GM23338 (cell line): Measurements from ENCODE around the gene HOXA10. TPM values are rescaled to one million over a fixed set of nuclear protein-coding genes. Genes with fewer than 3 reads are reported as not detected.
A peak's percentile ranks its signal among the peaks of the same experiment; 100 is the strongest.

Source experiments
- ATAC-seq: fragments of 200-7000 bp; cut with Tn5 transposase; 3 replicates; pipeline ENCODE4 v1.9.1; 2020
- DNase-seq: peaks from one replicate; pipeline ENCODE4 v3.0.0-alpha.2; 2015; ENCODE audit warnings: low spot score
- H2AFZ ChIP-seq: fragments of 200-600 bp; sonication (generic); 2 replicates; pipeline ENCODE4 v1.8.0; 2016; ENCODE audit warnings: antibody characterized with exemption, mild to moderate bottlenecking, moderate library complexity
- H3F3A ChIP-seq: fragments of 200-600 bp; sonication (generic); replicated peaks from 2 replicates; pipeline ENCODE4 v1.8.0; 2017; ENCODE audit warnings: antibody characterized with exemption, mixed run types, low read depth
- H3K27ac ChIP-seq: fragments of 200-600 bp; sonication (generic); 2 replicates; pipeline ENCODE4 v1.6.1; 2016; ENCODE audit warnings: low read depth
- H3K27me3 ChIP-seq: fragments of 200-600 bp; sonication (generic); 2 replicates; pipeline ENCODE4 v1.8.0; 2016; ENCODE audit warnings: mild to moderate bottlenecking, mixed run types, moderate library complexity; ENCODE audit not compliant: insufficient read depth
- H3K36me3 ChIP-seq: fragments of 200-600 bp; sonication (generic); 2 replicates; pipeline ENCODE4 v1.8.0; 2016; ENCODE audit warnings: mild to moderate bottlenecking; ENCODE audit not compliant: insufficient read depth
- H3K4me1 ChIP-seq: fragments of 200-600 bp; sonication (generic); 2 replicates; pipeline ENCODE4 v1.8.0; 2016; ENCODE audit warnings: mild to moderate bottlenecking, moderate library complexity; ENCODE audit not compliant: insufficient read depth
- H3K4me2 ChIP-seq: fragments of 200-600 bp; sonication (generic); 2 replicates; pipeline ENCODE4 v1.7.1; 2017; ENCODE audit warnings: mixed run types
- H3K4me3 ChIP-seq: fragments of 200-600 bp; sonication (generic); 2 replicates; pipeline ENCODE4 v1.6.1; 2016; ENCODE audit warnings: mixed run types
- H3K79me2 ChIP-seq: fragments of 200-600 bp; sonication (generic); replicated peaks from 2 replicates; pipeline ENCODE4 v1.8.0; 2017; ENCODE audit warnings: mild to moderate bottlenecking; ENCODE audit not compliant: insufficient read depth
- H3K9me2 ChIP-seq: fragments of 200-600 bp; sonication (generic); 2 replicates; pipeline ENCODE4 v1.8.0; 2017; ENCODE audit not compliant: insufficient read depth
- H4K20me1 ChIP-seq: fragments of 200-600 bp; sonication (generic); replicated peaks from 2 replicates; pipeline ENCODE4 v1.8.0; 2017; ENCODE audit warnings: mild to moderate bottlenecking; ENCODE audit not compliant: insufficient read depth
- H3K27ac Mint-ChIP-seq: 2 replicates; pipeline ENCODE4 v1.8.0; 2020; ENCODE audit warnings: inconsistent platforms, mild to moderate bottlenecking, moderate library complexity, mixed read lengths
- H3K27me3 Mint-ChIP-seq: 3 replicates; pipeline ENCODE4 v1.8.0; 2022; ENCODE audit warnings: low read depth, mild to moderate bottlenecking, moderate library complexity, mixed read lengths, inconsistent platforms; ENCODE audit not compliant: insufficient read depth, poor library complexity
- H3K36me3 Mint-ChIP-seq: 3 replicates; pipeline ENCODE4 v1.8.0; 2021; ENCODE audit warnings: low read depth, mild to moderate bottlenecking, inconsistent platforms, moderate library complexity, mixed read lengths
- H3K4me1 Mint-ChIP-seq: 3 replicates; pipeline ENCODE4 v1.8.0; 2020; ENCODE audit warnings: mild to moderate bottlenecking, inconsistent platforms, mixed read lengths
- H3K4me3 Mint-ChIP-seq: 3 replicates; pipeline ENCODE4 v1.8.0; 2021; ENCODE audit warnings: moderate library complexity, mild to moderate bottlenecking, inconsistent platforms, mixed read lengths
- H3K9me3 Mint-ChIP-seq: 3 replicates; pipeline ENCODE4 v1.8.0; 2020; ENCODE audit warnings: moderate library complexity, mild to moderate bottlenecking, inconsistent platforms, mixed read lengths
- EZH2 ChIP-seq: fragments of 200-600 bp; sonication (generic); IDR thresholded peaks from one replicate; pipeline ENCODE4 v1.8.0; 2017; ENCODE audit warnings: antibody characterized with exemption, mild to moderate bottlenecking, low read depth; ENCODE audit not compliant: unreplicated experiment
- EZH2phosphoT487 ChIP-seq: fragments of 200-600 bp; sonication (generic); IDR thresholded peaks from one replicate; pipeline ENCODE4 v1.8.1; 2018; ENCODE audit warnings: antibody characterized with exemption; ENCODE audit not compliant: unreplicated experiment
- NANOG ChIP-seq: IDR thresholded peaks from 2 replicates; pipeline ENCODE4 v1.6.1; 2016; ENCODE audit warnings: antibody characterized with exemption, borderline replicate concordance
- POLR2AphosphoS5 ChIP-seq: IDR thresholded peaks from 2 replicates; pipeline ENCODE4 v1.6.1; 2016; ENCODE audit warnings: antibody characterized with exemption, low read depth
- REST ChIP-seq: IDR thresholded peaks from one replicate; pipeline ENCODE4 v1.6.1; 2018; ENCODE audit warnings: antibody characterized with exemption; ENCODE audit not compliant: unreplicated experiment
- polyA plus RNA-seq: library from polyadenylated mRNA; unstranded; fragments of >200 nt; fragmentation: Nextera tagmentation; extraction: Ambion mirVana; gene quantifications from 2 replicates; pipeline ENCODE4 v1.2.1, GENCODE V29; 2016
- total RNA-seq: library from RNA; depleted of rRNA; stranded (reverse); fragments of >200 nt; shearing (Covaris generic); gene quantifications from 2 replicates; pipeline ENCODE4 v1.2.3, GENCODE V29; 2014

HOXA10 gene
- total and polyA plus RNA-seq, 2 experiments from 2014 or later = not detected

GRCh38 chr7:27202862-27203134, 28.7 kb upstream of the HOXA10 start:
- peaks cover 95% of the 10 kb centered on the region for H3K27me3 Mint-ChIP-seq
- no peak overlapping the region for H2AFZ ChIP-seq
- H3K4me2 ChIP-seq = no peak overlapping the region
- no peaks in the 10 kb centered on the region for H3K79me2 ChIP-seq
- H3K27me3 ChIP-seq = peaks cover 98% of the 10 kb centered on the region
- no peaks in the 10 kb centered on the region for H3K36me3 Mint-ChIP-seq
- DNase-seq (no peak), ATAC-seq (no peak)
- H4K20me1 ChIP-seq = peaks cover 61% of the 10 kb centered on the region
- peak; percentile 34 for TF ChIP-seq EZH2
- TF ChIP-seq POLR2AphosphoS5 = no peak
- H3K4me1 ChIP-seq = peaks cover 25% of the 10 kb centered on the region; the same call in 1 of the 2 replicates
- H3K4me3 Mint-ChIP-seq = no peak overlapping the region
- H3F3A ChIP-seq = peaks cover 53% of the 10 kb centered on the region
- no peak overlapping the region for H3K4me3 ChIP-seq
- no peaks in the 10 kb centered on the region for H3K36me3 ChIP-seq
- H3K9me3 Mint-ChIP-seq = no peaks in the 10 kb centered on the region; the same call in 2 of the 3 replicates
- no peak overlapping the region for H3K27ac ChIP-seq
- H3K27ac Mint-ChIP-seq = no peak overlapping the region
- no peaks in the 10 kb centered on the region for H3K9me2 ChIP-seq
- H3K4me1 Mint-ChIP-seq = peaks cover 23% of the 10 kb centered on the region

GRCh38 chr7:27202018-27202861, 28.1 kb upstream of the HOXA10 start:
- H3K27ac ChIP-seq = no peak overlapping the region
- no peak for ATAC-seq
- no peak overlapping the region for H3K27ac Mint-ChIP-seq
- H3K9me2 ChIP-seq = no peaks in the 10 kb centered on the region
- peak; percentile 89 for TF ChIP-seq EZH2phosphoT487
- peak; percentile 93 for TF ChIP-seq EZH2
- no peak for TF ChIP-seq NANOG
- H3K4me1 ChIP-seq = peaks cover 25% of the 10 kb centered on the region; the same call in 1 of the 2 replicates
- no peak overlapping the region for H2AFZ ChIP-seq
- H3K36me3 Mint-ChIP-seq = no peaks in the 10 kb centered on the region
- H3K36me3 ChIP-seq = no peaks in the 10 kb centered on the region
- H3K4me3 ChIP-seq = peak overlapping the region; percentile 30
- H3F3A ChIP-seq = peaks cover 54% of the 10 kb centered on the region
- H3K27me3 ChIP-seq = peaks cover 98% of the 10 kb centered on the region
- H3K9me3 Mint-ChIP-seq = no peaks in the 10 kb centered on the region; the same call in 2 of the 3 replicates
- peaks cover 23% of the 10 kb centered on the region for H3K4me1 Mint-ChIP-seq
- H3K79me2 ChIP-seq = no peaks in the 10 kb centered on the region
- peaks cover 65% of the 10 kb centered on the region for H4K20me1 ChIP-seq
- no peak for DNase-seq
- peak overlapping the region; percentile 44; the same call in 1 of the 3 replicates for H3K4me3 Mint-ChIP-seq
- H3K4me2 ChIP-seq = peak overlapping the region; percentile 65; the same call in 1 of the 2 replicates
- H3K27me3 Mint-ChIP-seq = peaks cover 95% of the 10 kb centered on the region

- H3K27me3 ChIP-seq = peaks cover 98% of the 10 kb centered on the region
- peaks cover 64% of the 10 kb centered on the region for H4K20me1 ChIP-seq
- ATAC-seq = no peak
- H3K9me2 ChIP-seq = no peaks in the 10 kb centered on the region
- no peak for DNase-seq
- H3K4me3 Mint-ChIP-seq = 0 out of 3 replicates have a peak overlapping the region, but pooled peaks have one; percentile 44
- H3K4me2 ChIP-seq = no peak overlapping the region
- no peaks in the 10 kb centered on the region for H3K36me3 Mint-ChIP-seq
- no peaks in the 10 kb centered on the region for H3K79me2 ChIP-seq
- no peaks in the 10 kb centered on the region for H3K36me3 ChIP-seq
- H3K4me3 ChIP-seq = peak overlapping the region; percentile 30; the same call in 1 of the 2 replicates
- peaks cover 25% of the 10 kb centered on the region; the same call in 1 of the 2 replicates for H3K4me1 ChIP-seq
- peaks cover 53% of the 10 kb centered on the region for H3F3A ChIP-seq
- H3K27ac ChIP-seq = no peak overlapping the region
- peaks cover 23% of the 10 kb centered on the region for H3K4me1 Mint-ChIP-seq
- H3K9me3 Mint-ChIP-seq = no peaks in the 10 kb centered on the region; the same call in 2 of the 3 replicates
- no peak overlapping the region for H3K27ac Mint-ChIP-seq
- H2AFZ ChIP-seq = no peak overlapping the region
- H3K27me3 Mint-ChIP-seq = peaks cover 95% of the 10 kb centered on the region
- TF ChIP-seq REST = no peak
These were observed 27.5 kb upstream of the HOXA10 start for GRCh38 chr7:27201580-27202017.
